NCI-H345 (cell line): ENCODE results near the gene FARP1.

ENCODE experiments used
- DNase-seq: peaks from one replicate; lab custom pipeline; 2025; lab: John Stamatoyannopoulos, UW

FARP1 gene

DNA sequence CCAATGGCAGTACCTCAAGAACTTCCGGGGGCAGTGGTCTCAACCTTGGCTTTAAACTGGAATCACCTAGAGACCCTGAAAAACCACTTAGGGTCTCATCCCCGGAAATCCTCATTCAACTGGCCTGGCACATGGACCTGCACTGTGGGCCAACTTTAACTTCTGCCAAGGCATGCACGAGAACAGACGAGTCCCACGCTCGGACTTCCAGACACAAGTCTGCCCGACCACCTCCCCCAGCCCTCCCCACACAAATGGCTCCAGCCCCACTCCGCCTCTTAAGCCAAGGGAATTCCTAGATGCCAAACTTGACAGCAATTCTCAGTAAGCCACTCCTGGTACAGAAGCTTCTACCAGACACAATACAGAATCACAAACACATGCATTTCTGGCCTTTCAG, 320.1 kb downstream of the FARP1 start:
- DNase-seq = no peak

DNA sequence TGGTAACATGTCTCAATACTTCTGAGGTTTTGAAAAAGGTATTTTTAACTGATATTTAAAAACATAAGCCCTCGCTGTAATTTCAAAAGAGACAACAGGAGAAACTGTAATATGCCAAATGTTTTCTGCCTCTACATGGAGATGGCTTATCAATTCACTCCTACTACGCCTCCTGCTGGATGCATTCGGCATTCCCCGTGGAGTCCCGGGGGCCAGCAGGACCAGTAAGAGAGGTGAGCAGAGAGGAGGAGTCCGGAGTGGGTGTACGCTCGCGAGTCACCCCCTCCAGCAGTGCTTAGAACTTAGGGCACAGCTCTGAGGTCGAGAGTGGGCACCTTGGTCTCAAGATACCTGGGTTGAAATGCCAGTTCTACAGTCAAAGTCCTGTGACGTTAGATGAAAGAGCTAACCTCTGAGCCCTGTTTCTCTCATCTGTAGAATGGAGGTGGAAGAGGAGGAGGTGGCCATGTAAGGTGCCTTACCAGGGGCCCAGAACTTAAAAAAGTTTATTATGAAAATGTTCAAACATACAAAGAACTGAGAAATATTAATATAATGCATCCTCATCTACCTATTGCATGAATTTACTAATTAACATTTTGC, 323.8 kb downstream of the FARP1 start:
- DNase-seq = peak; percentile 17

DNA sequence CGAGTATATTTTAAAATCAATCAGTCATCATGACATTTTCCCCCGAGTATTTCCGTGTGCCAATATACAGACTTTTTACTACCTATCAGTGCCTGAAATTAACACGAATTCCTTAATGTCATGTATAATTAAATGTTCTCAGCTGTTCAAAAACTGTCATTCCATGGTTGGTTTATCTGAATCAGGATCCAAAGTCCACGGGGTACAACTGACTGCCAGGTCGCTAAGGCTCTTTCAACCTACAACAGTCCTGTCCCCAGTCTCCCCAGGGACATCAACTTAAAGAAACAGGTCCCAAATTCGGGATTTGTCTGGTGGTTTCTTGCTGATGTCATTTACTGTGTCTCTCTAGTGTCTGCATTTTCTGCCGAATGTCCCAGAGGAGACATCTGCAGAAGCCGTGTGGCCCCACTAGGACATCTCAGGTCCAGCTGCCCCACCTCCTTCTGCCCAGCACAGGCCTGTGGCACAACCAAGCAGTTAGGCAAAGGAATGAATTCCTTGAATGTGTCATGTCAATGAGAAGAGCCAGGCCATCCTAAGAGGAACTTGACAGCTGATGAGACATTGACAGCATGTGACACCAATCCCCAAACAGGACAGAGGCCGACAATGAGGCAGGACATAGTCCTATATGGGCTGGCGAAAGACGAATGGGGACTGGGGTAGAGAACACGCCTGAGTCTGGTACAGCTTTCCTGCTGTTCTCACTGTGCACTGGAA, 324.5 kb downstream of the FARP1 start:
- no peak for DNase-seq

DNA sequence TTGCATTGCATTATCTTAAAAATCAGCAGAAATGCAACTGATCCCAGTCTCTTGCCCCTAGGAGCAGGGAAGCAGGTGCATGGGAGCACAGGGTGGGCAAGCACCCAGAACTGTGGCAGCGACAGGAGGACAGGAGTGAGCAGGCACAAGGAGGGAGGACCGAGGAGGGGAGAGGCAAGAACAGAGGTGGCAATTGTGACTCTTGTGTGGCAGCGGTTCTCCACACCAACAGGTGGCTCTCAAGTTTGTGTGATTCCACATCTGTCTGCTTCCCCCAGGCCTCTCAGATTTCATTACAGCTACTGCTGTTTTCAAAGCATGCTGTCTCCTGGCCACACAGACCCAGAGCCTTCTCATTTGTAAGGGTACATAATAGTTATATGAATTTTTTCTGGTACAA, 325.5 kb downstream of the FARP1 start:
- no peak for DNase-seq

DNA sequence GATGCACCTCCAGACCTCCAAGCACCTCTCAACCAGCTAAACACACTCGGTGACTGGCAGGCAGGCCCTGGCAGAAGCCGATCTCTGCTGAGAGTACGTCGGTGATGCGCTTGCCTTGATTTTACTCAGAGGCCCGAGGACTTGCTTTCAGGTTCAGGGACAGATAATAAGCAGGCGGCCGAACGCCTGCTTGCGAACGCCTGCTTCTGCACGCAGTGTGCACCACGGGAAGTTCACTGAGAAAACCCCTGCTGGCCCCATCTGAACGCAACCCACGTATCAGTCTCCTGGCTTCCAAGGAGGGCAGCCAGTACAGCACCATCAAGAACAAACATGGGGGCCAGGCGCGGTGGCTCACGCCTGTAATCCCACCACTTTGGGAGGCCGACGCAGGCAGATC, 326.0 kb downstream of the FARP1 start:
- no peak for DNase-seq

DNA sequence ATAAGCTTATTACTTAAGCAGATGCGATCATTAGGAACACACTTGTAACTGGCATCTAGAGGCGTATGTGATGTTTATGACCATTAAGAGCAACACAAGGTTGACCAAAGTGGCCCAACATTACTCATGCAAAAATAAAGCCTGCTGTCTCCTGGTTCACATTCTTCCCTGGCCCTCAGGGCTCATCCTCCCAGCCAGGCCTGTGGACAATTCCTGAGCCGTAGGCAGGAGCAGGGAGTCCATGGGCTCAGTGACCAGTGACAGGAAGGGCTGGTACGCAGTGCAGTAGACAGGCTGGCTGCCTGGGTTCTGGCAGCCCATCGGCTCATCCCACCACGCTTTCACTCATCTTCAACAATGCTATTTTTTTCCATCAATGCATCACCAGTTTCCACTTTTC, 328.0 kb downstream of the FARP1 start:
- no peak for DNase-seq

DNA sequence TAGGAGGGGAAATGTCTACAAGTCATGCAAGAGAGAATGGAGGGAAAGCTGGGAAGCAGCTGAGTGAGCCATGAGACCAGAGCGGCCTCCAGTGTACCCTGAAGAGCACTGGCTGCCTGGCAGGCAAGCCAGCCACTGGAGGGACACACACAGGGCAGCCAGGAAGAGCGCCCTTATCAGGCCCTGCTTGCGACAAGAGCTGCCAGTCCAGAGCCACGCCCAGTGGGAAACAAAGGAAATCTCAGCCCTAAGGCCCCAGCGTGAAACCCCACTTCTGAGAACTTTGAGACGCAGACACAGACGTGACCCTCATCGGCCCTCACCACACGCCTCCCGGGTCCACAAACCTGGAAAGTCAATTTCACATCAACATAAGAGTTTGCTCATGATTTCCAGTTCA, 329.0 kb downstream of the FARP1 start:
- DNase-seq = no peak

DNA sequence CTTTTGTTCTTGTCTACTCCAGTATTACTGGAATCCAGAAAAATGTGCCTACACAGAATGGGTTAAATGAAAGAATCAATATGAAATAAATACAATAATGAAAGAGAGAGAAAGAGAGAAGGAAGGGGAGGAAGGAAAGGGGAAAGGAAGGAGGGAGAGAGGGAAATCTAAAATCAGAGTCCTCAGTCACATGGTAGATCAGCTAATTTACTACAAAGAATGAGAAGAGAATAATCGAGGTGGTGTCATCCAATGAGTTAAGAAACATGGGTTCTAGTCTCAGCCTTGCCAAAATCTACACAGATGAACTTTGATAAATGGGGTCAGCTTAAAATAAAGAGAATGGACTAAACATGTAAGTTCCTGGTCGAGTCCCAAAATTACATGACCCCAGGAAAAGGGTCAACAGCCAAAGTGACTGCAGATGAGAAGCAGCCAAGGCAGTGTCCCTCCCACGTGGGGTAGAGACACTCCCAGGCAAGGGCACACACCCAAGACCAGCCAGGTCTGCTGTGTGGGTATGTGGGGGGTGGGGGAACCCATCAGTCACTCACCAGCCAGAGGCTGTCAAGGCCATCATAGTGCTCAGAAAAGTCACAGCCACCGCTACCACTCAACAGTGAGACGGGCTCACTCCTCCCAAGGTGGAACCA, 330.4 kb downstream of the FARP1 start:
- no peak for DNase-seq

DNA sequence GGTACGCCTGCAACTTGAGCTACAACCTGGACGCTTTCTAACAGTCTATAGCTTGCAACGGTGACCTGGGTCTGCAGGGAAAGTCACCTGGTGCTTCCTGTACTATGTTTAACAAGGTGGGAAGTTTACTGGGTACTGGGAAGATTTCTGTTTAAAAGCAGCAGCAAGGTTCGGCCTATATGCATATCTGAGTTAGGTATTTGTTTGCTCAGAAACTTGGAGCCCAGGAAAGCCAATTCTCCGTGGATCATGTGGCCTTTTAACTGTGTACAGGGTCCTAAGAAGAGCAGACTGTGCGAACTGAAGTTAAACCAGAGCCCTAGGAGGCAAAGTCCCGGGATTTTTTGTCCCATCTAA, 330.9 kb downstream of the FARP1 start:
- no peak for DNase-seq

DNA sequence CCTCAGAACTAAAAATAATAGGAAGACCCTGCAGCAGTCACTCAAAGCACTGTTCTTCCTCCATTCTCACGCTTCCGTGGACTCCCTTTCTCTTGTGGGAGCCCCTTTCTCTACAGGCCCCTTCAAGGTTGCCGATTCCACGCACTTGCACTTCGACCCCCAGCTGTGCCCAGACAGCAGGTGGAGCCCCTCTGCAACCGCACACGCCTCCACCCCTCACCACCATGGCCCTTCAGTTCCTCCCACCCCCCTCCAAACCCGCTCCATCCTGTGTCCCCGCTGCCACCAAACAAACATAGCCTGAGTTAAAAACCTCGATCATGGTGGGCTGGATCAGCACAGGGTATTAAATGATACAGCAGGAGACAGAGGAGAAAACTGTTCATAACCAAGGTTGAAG, 331.4 kb downstream of the FARP1 start:
- no peak for DNase-seq

DNA sequence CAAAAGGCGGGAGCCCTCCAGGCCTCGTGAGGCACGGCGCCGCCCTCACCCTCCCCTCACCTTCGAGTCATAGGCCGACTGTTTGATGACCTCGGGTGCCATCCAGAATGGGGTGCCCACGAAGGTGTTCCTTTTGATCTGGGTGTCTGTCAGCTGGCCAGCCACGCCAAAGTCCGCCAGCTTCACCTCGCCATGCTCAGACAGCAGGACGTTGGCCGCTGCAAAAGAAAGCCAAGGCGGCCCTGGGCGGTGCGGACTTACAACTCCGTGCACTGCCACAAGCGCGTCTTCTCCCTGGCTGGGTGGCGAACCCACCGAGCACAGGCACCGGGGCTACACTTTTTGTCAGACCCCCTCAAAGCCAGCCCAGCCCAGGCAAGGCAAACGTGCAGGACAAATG, 331.9 kb downstream of the FARP1 start:
- no peak for DNase-seq

DNA sequence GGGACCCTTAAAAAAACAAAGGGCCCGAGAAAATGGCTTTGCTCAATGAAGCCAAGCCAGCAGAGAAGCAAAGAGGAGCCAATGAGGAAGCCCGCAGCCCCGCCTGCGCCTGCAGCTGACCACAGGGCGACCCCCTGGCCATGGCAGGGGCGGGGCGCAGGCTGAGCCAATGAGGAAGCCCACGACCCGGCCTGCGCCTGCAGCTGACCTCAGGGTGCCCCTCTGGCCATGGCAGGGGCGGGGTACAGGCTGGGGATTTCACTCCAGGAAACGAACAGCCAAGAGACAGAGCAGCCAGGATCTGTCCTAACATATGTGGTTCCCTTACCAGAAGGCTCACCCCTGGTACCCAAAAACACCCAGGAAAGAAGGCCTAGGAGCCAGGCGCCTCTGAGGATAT, 332.6 kb downstream of the FARP1 start:
- DNase-seq = no peak

DNA sequence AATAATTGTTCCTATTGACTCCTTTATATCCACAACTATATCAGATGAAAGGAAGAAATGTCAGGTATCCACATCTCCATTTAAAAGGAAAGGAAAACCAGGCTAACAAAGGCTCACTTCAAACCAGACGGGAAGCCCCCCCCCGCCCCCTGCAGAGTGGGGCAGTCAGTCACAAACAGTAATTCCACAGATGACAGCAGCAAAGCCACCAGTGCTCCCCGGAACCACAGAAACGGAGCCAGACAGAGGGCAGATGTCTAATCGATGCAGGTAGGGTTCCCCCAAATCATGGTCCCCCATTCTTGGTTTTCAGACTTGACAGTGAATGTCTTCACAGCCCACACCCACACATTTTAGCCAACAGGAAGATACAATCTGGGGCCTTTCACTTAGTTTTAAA, 333.2 kb downstream of the FARP1 start:
- no peak for DNase-seq

DNA sequence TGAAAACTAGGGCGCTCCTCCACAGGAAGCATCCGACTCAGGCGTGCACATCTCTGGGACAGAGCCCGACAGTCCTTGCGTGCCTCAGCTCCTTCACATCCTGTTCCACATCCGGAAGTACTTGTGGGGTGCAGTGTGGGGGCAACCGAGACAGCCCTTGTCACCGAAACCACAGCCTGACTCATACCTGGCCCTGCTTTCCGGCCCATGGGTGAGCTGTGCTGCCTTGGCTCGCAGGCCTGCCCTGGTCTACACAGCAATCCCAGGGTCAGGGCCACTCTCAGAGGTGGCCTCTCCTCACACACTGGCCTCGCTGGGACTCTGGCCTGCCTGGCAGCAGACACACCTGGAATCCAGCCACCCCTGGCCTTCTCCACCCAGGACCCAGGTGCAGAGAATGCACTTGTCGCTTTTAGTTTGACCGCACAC, 333.7 kb downstream of the FARP1 start:
- DNase-seq = no peak

DNA sequence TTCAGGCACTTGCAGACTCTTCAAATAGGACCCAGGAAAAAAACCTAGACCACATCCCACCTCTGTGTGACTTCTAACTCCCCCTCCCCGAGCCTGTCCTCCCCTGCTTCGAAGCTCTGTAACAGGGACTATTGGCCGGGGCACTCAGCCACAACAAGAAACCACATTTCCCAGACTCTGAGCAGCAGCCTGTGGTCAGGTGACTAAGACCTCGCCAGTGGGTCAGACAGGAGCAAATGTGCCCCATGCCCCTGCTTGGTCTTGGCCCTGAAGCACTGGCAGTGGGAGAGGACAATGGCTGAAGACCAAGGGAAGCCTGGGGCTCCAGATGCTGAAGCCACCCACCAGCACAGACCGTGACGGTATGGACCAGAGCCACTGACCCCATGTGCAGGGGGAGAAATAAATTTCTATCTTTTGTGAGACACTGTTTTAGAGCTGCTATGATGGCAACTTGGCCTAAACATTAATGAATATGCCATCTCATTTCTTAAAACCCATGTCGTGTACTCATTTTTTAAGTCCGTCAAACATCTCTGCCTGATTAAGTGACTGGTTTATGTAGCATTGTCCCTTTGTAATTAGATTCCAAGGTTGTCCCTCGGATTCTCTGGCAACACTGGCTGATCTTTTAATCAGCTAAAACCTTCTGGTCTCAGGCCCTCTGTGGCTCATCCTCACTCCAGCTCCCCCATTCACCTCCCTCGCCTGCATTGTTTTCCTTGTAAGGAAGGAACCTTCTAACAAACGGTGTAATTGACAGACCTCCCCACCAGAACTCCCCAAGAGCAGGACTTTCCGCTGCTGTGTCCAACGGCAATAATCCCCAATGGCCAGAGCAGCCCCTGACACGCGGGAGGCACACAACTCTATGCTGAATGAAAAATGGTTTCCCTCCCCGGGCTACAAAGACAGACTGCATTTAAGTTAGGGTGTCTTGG, 335.6 kb downstream of the FARP1 start:
- no peak for DNase-seq

DNA sequence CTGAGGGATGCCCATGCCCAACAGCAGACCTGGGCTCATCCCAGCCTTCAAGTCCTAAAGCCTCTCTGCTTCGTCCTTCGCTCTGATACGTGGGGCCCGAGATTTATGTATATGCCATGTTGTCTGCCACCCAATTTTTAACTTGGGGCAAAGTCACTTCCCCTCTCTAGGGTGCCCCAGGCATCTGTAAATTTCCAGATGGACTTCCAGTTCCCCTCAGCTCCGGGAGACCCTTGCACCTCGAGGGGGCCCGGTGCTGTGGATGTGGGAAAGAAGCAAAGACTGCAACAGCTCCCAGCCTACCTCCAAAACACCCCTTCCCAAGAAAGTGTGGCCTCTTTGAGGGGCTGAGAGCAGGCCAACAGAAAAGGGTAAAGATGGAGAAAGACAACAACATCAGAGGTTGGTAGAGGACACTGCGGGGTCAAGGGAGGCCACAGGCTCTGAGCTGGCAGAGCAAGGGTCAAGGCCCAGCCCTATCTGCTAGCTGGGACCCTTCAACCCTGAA, 336.7 kb downstream of the FARP1 start:
- DNase-seq = no peak

DNA sequence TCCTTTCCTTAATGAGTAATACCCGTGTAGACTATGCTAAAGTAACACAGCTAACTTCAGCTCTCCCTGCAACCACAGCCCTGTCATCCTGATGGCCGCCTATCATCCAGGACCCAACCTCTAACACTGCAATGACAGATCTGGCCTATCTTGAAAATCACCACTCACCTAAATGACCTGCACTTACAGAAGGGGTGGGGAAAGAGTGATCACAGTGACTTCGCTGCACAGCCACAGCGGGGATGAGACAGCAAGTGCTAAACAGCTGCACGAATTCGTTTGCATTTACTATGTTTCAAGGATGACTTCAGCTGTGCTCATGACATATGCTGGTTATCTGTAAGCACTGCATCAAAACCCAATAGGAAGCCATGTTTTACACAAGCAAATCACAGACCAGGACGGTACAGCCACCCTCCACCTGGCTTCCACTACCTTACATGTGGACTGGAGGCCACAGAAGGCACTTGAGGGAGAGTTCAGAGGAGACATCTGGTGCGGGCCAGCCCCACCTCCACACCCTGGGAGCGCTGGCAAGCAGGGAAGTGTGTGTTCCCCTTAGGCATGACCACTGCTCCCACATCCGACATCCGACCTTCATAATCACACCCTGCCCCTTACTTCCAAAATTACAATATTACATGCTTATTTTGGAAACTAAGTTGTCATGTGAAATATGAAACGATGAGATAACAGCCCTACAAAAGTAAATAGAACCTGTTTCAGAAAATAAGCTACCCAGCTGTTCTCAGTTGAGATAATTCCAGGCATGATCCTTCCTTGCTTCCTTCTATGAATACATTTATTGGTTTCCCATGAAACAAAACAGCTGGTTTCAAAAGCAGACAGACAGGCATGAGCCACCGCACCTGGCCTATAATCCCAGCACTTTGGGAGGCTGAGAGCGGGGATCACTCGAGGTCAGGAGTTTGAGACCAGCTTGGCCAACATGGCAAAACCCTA, 338.3 kb downstream of the FARP1 start:
- no peak for DNase-seq

DNA sequence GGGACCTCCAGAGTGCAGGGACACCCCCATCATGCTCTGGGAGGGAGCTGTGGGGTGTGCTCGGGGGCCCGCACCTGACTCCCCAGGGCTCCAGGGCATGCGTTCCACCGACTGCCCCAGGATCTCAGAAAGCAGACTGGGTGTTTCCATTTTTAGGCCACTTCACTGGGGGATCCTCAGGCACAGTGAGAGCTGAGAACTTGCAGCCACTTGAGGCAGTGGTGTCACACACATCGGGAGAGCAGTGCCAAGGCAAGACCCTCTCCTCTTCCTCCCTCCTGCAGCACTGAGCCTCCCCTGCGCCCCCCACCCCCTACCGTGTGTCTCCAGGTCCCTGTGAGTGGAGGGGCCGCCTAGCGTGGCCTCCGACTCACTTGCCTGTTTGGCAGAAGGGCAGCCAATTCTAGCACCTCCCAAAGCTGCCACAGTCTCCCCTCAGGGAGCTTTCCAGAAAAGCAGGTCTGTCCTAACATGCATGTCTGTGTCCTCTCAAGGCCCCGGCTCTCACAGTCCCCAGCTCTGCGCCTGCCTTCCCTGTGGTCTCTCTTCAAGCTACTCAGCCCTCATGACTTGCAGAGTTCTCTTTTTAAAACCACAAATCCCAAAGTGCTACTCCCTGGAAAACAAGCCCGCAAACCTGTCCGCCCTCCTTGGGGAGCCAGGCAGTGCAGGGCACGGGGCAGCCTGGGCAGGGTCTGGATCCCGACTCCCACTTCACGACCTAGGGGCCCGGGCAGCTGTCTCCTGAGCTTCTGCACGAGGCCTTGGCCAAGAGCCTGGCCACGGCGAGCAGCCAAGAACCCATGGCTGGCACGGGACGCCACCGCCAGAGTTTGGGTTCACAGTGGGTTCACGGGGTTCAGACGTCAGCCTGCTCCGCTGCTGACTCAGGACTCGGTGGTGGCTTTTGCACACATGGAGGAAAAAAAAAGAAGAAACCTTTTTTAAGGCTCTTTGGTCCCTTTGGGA, 339.9 kb downstream of the FARP1 start:
- no peak for DNase-seq

DNA sequence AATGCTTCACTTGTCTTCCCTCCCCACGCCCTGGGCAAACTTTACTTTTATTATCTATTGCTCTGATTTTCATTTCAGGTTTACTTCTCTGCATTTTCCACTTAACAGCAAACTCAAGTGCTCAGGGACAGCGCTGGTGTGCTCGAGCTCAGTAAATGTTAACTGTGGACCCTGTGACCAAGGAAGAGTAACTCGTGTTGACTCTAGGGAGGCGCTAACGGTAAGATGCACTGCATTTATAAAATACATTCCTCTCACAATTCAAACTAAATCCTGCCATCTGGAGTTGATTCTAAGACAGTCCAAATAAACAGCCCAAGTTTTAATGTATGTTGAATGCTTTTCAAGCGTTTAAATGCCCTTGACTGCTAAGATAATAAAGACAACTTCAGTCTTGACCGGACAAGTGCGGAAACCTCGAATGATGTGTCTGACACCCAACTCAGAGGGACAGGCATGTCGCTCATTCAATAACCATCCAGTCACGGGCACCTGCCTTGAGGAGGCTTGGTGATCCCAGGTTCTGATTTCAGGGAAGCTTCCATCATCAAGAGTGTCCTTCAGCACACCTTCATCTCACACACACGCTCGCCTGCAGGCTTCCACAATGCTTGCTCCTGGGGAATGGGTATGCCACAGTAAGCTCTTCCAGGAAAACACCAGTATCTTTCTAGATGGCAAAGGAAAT, 340.9 kb downstream of the FARP1 start:
- DNase-seq = no peak
